Putamen (tissue), 1 donor: ENCODE results near the gene MTOR.

Experiments
- DNase-seq: peaks from one replicate; pipeline ENCODE4 v3.0.0-alpha.2; 2016; ENCODE audit warnings: low spot score

Gene MTOR

DNA sequence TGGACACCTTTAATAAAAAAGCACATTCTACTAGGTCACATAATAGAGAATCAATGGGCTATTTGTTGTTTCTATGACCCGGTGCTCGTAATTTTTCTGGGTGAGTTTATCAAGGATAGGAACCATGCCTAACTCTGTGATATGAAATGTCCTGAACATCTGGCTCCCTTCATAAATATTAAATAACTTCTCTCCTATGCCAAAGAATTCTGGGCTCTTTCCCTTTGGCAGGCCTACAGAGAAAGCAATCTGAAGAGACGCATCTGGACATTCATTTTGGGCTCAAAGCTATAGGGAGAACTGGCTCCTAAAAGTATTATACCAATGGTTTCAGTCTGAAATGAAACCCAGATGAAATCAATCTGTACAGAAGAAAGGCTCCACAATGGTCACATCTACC, 112.0 kb downstream of the MTOR start:
- no peak for DNase-seq

DNA sequence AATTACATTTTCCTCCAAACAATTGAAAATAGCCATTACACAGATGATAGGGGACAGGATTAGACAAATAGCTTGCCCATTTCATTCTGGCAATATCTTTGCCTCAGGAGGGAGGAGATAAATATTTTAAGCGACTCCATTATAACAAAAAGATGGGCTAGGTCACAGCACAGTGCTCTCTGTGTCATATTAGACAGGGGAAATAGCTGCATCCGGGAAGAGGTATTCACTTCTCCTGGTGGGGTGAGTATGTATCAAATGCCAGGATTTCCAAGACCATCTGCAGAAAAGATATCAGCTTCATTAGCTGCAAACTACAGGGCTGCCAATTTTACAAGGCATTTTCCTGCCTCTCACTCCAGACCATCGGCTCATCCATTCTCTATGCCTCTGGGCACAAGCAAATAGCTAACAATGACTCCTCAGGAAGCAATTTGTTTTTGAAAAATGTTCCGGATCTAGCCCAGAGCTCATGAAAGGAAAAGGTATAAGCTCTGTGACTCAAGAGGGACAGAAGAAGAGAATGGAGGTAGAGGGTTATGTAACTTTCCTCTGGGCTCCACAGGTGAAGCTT, 115.1 kb downstream of the MTOR start:
- DNase-seq: no peak

DNA sequence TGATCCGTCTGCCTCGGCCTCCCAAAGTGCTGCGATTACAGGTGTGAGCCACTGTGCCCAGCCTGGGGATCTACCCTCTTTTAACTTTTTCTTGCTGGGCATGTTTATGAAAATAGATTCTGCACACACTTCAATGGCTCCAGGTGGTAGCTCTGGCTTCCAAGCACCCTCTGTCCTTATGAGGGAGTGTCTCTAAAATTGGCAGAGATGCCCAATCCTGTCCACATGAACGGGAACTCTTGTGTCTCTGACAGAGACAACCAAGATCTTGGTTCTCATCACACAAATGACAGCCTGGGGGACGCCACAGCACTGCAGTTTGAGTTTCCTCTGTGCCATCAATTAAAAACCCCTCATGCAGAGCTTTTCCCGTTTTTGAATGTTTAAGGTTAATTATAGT, 116.6 kb downstream of the MTOR start:
- no peak for DNase-seq

- no peak for DNase-seq
Observed at GRCh38 chr1:11144570-11145256, 117.6 kb downstream of the MTOR start.

DNA sequence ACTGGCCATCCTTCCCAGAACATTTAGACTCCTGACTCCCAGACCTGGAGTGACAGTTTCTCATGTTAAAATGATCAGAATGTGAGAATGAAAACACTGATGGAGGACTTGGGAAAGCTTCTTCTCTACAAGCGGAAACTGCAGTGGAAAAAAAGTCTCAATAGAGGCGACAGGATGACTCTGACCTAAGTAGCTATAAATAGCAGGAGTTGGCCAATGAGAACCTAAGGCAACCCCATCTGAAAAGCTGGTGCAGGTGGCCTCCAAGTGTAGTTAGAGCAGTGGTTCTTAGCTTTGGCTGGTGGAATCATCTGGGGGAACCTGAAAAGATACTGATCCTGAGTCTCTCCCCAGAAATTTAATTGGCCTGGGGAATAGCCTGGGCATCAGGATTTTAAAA, 118.4 kb downstream of the MTOR start:
- no peak for DNase-seq

DNA sequence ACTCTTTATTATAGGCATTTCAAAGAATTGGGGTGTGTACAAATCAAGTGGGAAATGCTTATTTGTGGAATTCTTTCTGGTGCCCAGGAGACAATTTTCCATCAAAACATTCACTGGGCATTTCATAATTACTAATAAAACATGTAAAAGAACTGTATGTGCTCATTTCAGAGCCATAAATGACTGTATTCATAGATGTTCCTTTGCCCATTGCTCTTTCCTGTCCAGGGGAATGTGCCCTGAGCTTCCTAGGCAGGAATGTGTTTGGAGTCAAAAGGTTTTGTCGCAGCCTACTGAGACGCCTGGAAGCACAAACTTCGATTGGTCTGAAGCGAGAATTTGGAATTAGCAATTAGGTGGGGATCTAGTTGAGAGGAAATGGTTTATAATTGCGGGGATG, 119.0 kb downstream of the MTOR start:
- no peak for DNase-seq

DNA sequence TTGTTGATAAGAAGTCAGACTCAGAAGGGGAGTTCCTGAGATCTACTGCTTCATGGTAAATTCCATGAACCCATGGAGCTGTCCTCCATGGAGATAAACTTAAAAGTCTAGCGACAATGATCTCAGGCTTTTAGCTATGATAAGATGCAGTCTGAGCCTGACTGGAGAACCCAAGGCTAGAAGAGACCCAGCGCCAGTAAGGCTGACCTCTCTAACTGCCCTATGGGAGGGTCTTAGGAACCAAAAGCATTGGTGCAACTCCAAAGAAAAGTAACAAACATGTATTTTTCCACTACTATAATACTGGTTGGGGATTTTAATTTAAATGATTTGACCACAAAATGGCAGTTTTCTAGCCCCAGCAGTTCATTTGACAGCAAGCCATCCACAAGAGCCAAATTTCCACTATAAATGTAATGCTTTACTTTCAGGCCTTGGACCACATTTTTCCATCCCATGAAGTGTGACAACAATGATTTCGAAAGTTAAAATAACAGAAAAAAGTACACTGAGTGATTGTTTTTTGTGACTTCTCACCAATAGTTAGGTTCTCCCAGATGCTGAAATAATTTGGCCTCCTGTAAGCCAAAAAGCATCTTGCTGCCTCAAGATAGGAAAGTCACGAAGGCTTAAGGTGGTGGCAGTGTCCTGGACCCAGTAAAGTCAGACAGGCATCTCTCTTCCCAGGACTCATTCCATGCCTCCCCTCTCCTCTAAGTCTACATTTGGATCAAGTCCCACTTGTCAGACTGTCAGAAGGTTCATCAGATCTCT, 119.5 kb downstream of the MTOR start:
- no peak for DNase-seq

GRCh38 chr1:11138952-11139351, 123.4 kb downstream of the MTOR start:
- DNase-seq: peak; percentile 45

GRCh38 chr1:11138029-11138428, 124.3 kb downstream of the MTOR start:
- no peak for DNase-seq

GRCh38 chr1:11134898-11135266, 127.5 kb downstream of the MTOR start:
- no peak for DNase-seq

DNA sequence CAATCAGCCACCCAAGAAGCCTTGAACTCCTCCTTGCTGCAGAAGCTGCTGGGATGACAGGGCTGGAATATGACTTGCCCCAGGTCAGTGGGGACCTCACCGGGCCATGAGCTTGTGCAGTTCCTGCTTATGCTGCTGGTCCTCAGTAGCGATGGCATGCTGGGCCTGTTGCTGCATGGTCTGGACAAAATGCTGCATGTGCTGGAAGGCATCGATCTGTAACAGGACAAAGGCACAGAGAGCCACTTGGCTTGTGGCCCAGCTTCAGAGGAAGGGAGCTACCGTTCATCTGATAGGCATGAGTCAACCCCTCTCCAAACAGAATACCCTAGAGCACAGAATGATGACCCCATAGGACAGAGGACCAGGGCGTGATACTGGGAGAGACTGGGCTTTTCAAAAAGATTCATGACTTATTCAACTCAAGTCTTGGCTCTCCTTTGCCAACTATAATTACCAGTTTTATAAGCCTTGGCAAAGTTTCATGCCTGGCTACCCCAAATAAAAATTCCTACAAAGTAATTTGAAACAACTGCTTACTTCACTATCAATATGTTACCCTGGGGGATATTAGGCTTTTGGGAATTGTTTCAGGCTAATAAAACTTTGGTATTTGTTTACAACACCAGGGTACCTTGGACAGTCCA, 128.0 kb downstream of the MTOR start:
- no peak for DNase-seq

DNA sequence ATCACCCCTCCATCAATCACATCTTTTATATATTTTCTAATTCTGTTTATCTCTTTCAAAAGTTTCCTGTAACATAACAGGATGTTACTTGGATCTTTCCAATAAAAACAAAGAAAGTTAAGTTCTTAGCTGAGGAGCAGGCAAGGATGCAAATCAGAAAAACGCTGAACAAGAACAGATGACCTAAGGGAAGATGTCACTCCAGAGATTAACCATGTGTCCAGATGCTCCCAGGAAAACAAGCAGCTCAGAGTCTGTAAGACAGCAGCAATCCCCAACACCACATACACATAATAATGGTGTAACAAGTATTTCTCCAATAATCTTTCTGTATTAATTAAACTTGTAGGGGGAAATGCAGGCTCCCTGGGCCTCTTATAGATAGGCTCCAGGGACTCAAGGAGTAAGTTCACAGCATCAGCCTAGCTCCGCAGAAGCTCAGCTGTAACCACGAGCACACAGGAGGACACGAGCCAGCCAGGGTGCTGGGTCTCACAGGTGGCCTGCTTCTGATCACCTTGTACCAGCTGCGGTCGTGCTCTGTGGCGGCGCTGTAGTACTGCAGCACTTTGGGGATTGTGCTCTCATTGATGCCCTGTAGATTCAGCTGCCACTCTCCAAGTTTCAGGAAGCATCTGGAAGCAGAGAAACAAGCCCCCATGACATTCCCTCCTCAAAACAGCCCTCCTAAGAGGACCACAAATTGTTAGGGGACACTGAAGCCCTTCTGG, 129.6 kb downstream of the MTOR start:
- DNase-seq: no peak

DNA sequence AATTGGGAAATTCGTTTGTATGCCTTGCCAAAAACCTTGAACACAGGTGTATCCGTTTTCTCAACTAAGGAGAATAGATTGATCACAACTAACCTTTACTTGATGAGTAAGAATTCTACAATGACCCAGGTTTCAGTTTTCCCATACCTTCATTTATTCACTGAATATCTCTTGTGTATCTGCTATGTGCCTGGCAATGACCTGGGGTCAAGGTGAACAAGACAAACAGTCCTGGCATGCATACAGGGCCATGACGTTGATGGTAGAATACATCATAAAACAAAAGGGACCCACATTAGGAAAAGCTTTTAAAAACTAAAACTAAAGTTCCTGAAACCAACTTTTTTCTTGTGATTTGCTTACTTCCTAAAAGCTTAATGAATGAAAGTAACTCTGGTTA, 130.5 kb downstream of the MTOR start:
- DNase-seq: no peak

- no peak for DNase-seq
Observed at GRCh38 chr1:11130406-11130805, 131.9 kb downstream of the MTOR start.

DNA sequence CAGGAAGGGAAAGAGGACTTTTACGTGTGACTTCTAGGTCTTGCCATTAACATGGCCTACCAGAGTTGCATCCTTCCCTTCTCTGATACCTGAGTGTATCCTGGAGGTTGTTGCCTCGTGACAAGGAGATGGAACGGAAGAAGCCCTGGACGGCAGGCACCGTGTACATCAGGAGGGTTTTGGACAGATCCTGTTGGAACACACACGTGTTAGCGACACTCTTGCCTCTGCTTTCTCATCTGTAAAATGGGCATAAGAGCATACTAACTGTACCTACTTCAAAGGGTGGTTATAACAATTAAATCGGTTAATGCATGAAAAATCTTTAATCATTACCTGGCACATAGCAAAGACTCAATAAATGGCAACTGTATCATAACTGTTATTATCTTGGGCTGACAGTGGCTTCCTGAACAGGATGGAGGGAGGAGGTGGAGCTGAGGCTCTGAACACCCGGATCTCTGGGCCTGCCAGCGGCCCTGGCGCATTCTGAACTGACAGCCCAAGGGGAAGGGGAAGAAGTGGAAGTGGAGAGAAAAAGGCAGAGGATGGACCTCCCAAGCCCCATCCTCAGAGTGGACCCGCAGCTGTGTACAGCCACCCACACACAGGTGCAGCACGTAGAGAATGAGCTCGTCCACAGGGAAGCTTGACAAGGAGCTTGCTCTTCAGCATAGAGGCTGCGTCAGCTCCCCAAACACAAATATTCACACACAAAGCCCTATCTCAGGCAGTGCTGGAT, 132.5 kb downstream of the MTOR start:
- no peak for DNase-seq

DNA sequence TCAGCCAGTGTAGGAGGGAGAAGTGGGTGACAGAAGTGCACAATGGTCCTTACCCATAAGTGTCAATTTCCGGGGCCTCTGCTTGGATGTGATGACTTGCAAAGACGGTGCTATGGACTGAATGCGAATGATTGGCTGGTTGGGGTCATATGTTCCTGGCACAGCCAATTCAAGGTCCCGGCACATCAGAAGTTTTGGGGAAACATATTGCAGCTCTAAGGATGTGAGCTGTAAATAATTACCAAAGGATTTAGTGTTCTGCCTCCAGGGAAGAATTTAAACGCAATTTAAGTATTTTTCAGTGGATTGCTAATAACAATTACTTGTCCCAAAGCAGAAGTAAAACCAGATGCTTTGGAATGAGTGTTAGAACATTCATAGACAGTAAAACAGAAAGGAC, 135.8 kb downstream of the MTOR start:
- no peak for DNase-seq

- DNase-seq: no peak
Observed at GRCh38 chr1:11125931-11126330, 136.4 kb downstream of the MTOR start.

DNA sequence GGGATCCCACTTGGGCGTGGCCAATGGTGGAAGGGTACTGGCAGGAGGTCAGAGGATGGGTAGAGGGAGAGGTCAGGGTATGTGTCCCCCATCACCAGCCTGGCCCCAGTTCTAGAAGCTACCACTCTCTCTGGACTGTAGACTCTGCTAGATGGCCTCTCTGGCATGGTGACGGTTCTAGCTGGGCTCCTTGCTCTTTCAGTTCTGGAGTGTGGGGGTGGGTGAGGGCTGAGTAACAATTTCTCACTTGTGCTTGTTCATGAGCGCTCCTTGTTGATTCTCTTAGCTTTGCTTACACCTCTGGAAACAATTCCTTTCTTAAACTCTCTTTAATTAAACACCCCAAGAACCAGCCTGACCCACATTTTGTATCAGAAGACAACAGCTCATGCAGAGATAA, 137.4 kb downstream of the MTOR start:
- DNase-seq: no peak

DNA sequence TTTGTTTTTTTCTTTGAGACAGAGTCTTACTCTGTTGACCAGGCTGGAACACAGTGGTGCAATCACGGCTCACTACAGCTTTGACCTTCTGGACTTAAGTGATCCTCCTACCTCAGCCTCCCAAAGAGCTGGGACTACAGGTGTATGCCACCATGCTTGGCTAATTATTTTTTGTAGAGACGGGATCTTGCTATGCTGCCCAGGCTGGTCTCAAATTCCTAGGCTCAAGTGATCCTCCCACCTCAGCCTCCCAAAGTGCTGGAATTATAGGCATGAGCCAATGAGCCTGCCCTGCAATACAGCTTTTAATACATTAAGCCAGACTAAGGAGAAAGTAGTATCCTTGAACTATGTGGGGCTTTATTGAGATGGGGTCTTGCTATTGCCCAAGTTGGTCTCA, 146.0 kb downstream of the MTOR start:
- DNase-seq: no peak

DNA sequence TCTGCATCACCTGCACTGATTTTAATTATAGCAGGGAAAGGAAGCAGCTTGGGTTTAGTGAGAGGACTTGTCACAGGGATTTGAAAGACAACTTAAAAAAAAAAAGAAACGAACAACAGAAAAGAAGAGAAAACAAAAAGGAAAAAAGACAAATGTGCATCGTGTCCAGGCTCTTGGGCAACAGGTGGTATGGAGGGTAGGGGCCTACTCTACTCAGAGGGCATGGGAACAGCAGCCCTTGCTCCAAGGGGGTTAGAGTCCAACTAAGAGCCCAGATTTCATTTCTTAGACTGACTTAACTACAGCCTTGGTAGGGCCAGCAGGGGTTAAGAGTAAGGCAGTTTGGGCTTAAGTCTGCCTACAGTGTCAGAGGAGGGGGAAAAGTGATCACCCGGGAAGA, 147.4 kb downstream of the MTOR start:
- DNase-seq: no peak

GRCh38 chr1:11109047-11109760, 153.1 kb downstream of the MTOR start:
- peak; percentile 58 for DNase-seq
